ENCODE data around the gene ZFAND2B. TPM values are rescaled to one million over a fixed set of nuclear protein-coding genes. Genes with fewer than 3 reads are reported as not detected.

ZFAND2B gene
- total RNA-seq, 1 experiment from 2014 or later = 19.5 TPM

DNA sequence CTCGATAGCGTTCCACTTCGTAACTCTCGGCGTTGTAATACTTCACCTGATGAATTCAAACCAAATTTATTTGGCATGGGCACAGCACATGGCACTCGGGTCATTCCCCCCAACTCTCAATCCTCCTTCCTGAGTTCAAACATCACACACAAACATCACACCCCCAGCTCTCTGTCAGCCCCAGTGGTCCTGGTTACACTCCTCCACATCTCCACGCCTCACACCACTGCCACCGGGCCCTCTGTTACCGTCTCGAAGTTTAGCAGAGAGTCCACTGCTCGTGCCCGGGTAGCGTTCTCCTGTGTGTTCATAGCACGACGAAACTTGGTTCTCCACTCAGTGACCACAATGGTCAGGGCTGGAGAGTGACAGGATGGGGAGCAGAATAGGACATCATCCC, 7.6 kb downstream of the ZFAND2B start (continued):
- TF ChIP-seq, protein P1, sequence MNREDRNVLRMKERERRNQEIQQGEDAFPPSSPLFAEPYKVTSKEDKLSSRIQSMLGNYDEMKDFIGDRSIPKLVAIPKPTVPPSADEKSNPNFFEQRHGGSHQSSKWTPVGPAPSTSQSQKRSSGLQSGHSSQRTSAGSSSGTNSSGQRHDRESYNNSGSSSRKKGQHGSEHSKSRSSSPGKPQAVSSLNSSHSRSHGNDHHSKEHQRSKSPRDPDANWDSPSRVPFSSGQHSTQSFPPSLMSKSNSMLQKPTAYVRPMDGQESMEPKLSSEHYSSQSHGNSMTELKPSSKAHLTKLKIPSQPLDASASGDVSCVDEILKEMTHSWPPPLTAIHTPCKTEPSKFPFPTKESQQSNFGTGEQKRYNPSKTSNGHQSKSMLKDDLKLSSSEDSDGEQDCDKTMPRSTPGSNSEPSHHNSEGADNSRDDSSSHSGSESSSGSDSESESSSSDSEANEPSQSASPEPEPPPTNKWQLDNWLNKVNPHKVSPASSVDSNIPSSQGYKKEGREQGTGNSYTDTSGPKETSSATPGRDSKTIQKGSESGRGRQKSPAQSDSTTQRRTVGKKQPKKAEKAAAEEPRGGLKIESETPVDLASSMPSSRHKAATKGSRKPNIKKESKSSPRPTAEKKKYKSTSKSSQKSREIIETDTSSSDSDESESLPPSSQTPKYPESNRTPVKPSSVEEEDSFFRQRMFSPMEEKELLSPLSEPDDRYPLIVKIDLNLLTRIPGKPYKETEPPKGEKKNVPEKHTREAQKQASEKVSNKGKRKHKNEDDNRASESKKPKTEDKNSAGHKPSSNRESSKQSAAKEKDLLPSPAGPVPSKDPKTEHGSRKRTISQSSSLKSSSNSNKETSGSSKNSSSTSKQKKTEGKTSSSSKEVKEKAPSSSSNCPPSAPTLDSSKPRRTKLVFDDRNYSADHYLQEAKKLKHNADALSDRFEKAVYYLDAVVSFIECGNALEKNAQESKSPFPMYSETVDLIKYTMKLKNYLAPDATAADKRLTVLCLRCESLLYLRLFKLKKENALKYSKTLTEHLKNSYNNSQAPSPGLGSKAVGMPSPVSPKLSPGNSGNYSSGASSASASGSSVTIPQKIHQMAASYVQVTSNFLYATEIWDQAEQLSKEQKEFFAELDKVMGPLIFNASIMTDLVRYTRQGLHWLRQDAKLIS (CRISPR knock-in tag; IDR thresholded peaks at IDR 0.05; ENCODE audit: borderline replicate concordance) = no peak
- TF ChIP-seq, protein P2, sequence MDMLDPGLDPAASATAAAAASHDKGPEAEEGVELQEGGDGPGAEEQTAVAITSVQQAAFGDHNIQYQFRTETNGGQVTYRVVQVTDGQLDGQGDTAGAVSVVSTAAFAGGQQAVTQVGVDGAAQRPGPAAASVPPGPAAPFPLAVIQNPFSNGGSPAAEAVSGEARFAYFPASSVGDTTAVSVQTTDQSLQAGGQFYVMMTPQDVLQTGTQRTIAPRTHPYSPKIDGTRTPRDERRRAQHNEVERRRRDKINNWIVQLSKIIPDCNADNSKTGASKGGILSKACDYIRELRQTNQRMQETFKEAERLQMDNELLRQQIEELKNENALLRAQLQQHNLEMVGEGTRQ (CRISPR knock-in tag; IDR thresholded peaks at IDR 0.05) = no peak
- TF ChIP-seq ZNF219 (CRISPR knock-in tag; IDR thresholded peaks at IDR 0.05; ENCODE audit: borderline replicate concordance) (no peak), CREB1 (CRISPR knock-in tag; IDR thresholded peaks at IDR 0.05) (no peak), ZNF138 (CRISPR knock-in tag; conservative IDR thresholded peaks at IDR 0.05) (no peak), ZNF396 (CRISPR knock-in tag; IDR thresholded peaks at IDR 0.05; ENCODE audit: borderline replicate concordance) (no peak), ESRRA (CRISPR knock-in tag; IDR thresholded peaks at IDR 0.05; ENCODE audit: borderline replicate concordance) (no peak)
- TF ChIP-seq, protein P3, sequence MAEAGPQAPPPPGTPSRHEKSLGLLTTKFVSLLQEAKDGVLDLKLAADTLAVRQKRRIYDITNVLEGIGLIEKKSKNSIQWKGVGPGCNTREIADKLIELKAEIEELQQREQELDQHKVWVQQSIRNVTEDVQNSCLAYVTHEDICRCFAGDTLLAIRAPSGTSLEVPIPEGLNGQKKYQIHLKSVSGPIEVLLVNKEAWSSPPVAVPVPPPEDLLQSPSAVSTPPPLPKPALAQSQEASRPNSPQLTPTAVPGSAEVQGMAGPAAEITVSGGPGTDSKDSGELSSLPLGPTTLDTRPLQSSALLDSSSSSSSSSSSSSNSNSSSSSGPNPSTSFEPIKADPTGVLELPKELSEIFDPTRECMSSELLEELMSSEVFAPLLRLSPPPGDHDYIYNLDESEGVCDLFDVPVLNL (CRISPR knock-in tag; IDR thresholded peaks at IDR 0.05; ENCODE audit: borderline replicate concordance, low read depth) = no peak
- TF ChIP-seq, protein P4, sequence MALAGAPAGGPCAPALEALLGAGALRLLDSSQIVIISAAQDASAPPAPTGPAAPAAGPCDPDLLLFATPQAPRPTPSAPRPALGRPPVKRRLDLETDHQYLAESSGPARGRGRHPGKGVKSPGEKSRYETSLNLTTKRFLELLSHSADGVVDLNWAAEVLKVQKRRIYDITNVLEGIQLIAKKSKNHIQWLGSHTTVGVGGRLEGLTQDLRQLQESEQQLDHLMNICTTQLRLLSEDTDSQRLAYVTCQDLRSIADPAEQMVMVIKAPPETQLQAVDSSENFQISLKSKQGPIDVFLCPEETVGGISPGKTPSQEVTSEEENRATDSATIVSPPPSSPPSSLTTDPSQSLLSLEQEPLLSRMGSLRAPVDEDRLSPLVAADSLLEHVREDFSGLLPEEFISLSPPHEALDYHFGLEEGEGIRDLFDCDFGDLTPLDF (CRISPR knock-in tag; IDR thresholded peaks at IDR 0.05) = no peak

DNA sequence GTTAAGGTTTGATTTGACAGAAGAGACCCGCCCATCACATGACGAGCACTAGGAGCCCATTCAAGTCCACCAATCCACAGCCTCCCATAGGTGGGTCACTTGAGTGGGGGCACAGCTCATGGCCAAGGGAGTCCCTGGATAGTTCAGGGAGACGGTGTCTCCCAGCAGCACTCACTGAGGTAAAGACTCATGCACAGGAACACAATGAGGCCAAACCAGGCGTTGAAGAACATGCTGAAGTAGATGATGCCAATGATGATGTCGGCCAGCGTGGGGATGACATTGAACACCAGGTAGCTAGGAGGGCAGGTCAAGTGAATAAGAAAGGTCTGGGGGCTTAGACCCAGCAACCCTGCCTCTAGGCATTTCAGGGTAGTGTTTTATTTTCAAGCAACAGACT, 8.2 kb downstream of the ZFAND2B start:
- no peaks in the 10 kb centered on the region for H3K27me3 Mint-ChIP-seq (ENCODE audit: low read depth)
- no peaks in the 10 kb centered on the region for H3K9me3 Mint-ChIP-seq
- ATAC-seq (no peak), DNase-seq (ENCODE audit: low spot score) (no peak)
- TF ChIP-seq IRF2 (CRISPR knock-in tag; IDR thresholded peaks at IDR 0.05; ENCODE audit: borderline replicate concordance, low read depth) (no peak), CREB1 (CRISPR knock-in tag; IDR thresholded peaks at IDR 0.05) (no peak), OVOL2 (CRISPR knock-in tag; IDR thresholded peaks at IDR 0.05; ENCODE audit: borderline replicate concordance) (no peak), RORB (CRISPR knock-in tag; IDR thresholded peaks at IDR 0.05) (no peak), SMAD3 (CRISPR knock-in tag; IDR thresholded peaks at IDR 0.05; ENCODE audit: borderline replicate concordance) (no peak), CREM (CRISPR knock-in tag; IDR thresholded peaks at IDR 0.05) (no peak), PRRX2 (CRISPR knock-in tag; IDR thresholded peaks at IDR 0.05) (no peak)
- TF ChIP-seq, protein P5, sequence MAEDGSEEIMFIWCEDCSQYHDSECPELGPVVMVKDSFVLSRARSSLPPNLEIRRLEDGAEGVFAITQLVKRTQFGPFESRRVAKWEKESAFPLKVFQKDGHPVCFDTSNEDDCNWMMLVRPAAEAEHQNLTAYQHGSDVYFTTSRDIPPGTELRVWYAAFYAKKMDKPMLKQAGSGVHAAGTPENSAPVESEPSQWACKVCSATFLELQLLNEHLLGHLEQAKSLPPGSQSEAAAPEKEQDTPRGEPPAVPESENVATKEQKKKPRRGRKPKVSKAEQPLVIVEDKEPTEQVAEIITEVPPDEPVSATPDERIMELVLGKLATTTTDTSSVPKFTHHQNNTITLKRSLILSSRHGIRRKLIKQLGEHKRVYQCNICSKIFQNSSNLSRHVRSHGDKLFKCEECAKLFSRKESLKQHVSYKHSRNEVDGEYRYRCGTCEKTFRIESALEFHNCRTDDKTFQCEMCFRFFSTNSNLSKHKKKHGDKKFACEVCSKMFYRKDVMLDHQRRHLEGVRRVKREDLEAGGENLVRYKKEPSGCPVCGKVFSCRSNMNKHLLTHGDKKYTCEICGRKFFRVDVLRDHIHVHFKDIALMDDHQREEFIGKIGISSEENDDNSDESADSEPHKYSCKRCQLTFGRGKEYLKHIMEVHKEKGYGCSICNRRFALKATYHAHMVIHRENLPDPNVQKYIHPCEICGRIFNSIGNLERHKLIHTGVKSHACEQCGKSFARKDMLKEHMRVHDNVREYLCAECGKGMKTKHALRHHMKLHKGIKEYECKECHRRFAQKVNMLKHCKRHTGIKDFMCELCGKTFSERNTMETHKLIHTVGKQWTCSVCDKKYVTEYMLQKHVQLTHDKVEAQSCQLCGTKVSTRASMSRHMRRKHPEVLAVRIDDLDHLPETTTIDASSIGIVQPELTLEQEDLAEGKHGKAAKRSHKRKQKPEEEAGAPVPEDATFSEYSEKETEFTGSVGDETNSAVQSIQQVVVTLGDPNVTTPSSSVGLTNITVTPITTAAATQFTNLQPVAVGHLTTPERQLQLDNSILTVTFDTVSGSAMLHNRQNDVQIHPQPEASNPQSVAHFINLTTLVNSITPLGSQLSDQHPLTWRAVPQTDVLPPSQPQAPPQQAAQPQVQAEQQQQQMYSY (CRISPR knock-in tag; IDR thresholded peaks at IDR 0.05) = no peak
- TF ChIP-seq, protein P6, sequence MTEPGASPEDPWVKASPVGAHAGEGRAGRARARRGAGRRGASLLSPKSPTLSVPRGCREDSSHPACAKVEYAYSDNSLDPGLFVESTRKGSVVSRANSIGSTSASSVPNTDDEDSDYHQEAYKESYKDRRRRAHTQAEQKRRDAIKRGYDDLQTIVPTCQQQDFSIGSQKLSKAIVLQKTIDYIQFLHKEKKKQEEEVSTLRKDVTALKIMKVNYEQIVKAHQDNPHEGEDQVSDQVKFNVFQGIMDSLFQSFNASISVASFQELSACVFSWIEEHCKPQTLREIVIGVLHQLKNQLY (CRISPR knock-in tag; IDR thresholded peaks at IDR 0.05) = no peak
- H3K4me3 Mint-ChIP-seq = no peak overlapping the region
- CTCF ChIA-PET = no interaction called here
- H3K36me3 Mint-ChIP-seq = peaks cover 49% of the 10 kb centered on the region
- POLR2A ChIA-PET = interaction anchor here (0.6 kb wide), 1 partner anchor 64 kb away, joined by 3 read pairs; no protein-coding TSS in a partner anchor
- H3K4me1 Mint-ChIP-seq = peaks cover 25% of the 10 kb centered on the region
- no peak overlapping the region for H3K27ac Mint-ChIP-seq
